Mucosa of descending colon (tissue), 3 donors: Measurements from ENCODE around the gene ACSF2. TPM values are rescaled to one million over a fixed set of nuclear protein-coding genes. Genes with fewer than 3 reads are reported as not detected.

Source experiments
- ATAC-seq: fragments of 200-7000 bp; cut with Tn5 transposase; one replicate; pipeline ENCODE4 v1.9.1; 2020; ENCODE audit warnings: mild to moderate bottlenecking, moderate library complexity
- DNase-seq, 3 donors: peaks; one replicate each; pipeline ENCODE4 v3.0.0-alpha.2; 2020
- H3K36me3 ChIP-seq: fragments of 200-600 bp; one replicate; pipeline ENCODE4 v1.8.0; 2021; ENCODE audit warnings: low read depth, mild to moderate bottlenecking
- H3K4me1 ChIP-seq: fragments of 200-600 bp; one replicate; pipeline ENCODE4 v1.8.0; 2021; ENCODE audit warnings: low read depth, mild to moderate bottlenecking
- H3K4me3 ChIP-seq: fragments of 200-600 bp; one replicate; pipeline ENCODE4 v1.8.0; 2021; ENCODE audit warnings: mild to moderate bottlenecking
- H3K9me3 ChIP-seq: fragments of 200-600 bp; one replicate; pipeline ENCODE4 v1.8.0; 2021; ENCODE audit warnings: mild to moderate bottlenecking
- intact Hi-C, 2 donors: fragments of 100-400 bp; cut with DNase I in 1 of 2; cut with micrococcal nuclease in 1 of 2; formaldehyde crosslinking; loops; one replicate each; pipeline versions ENCODE4 v1.11.0 to v1.11.1; 2022; cut with DNase I, micrococcal nuclease
- total RNA-seq, 3 donors: library from RNA; stranded (reverse); fragmentation: NEBNext Ultra II Directional in 2 of 3; extraction: Animal tissue kit (Norgen Biotek cat#: 25700) in 2 of 3; gene quantifications; one replicate each; pipeline versions ENCODE4 v1.2.1 to v1.2.4, GENCODE V29; 2021 to 2023
- TF ChIP-seq, protein P1 (sequence below): fragments of 200-600 bp; IDR thresholded peaks from one replicate; pipeline ENCODE4 v1.8.0; 2022; ENCODE audit warnings: antibody characterized with exemption, mild to moderate bottlenecking
- donor health status: DM: no; HTN: no; CAD: no; lungs with moderate emphysema.
- donor health status: DM: no; HTN: no; CAD: no.
- donor health status: DM: no; HTN: yes; CAD: no.

Gene ACSF2
- total RNA-seq, 3 donors from 2014 or later = 79.7 to 246 (median 99.4) TPM

DNA sequence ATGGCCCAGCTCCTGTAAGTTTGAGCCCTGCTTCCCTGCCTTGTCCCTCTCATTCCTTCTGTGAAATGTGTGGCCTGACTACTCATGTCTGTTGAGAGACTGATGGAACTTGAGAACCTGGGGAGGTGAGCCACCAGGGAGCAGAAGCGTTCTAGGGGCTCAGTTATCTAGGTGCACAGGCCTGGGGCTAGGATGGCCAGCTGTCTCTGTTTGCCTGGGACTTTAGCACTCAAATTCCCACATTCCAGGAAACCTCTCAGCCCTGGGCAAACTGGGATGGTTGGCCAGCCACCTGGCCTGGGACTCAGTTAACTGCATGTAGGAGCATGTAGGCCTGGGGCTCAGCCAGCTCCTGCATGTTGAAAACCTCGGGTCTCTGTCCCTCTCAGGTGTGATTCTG lies 97.2 kb downstream of the ACSF2 start:
- ATAC-seq = no peak
- H3K4me3 ChIP-seq = no peak overlapping the region
- no peak for DNase-seq
- intact Hi-C loops = no loop called here
- H3K9me3 ChIP-seq = no peaks in the 10 kb centered on the region
- H3K4me1 ChIP-seq = no peaks in the 10 kb centered on the region
- H3K36me3 ChIP-seq = no peaks in the 10 kb centered on the region
- TF ChIP-seq, protein P1, sequence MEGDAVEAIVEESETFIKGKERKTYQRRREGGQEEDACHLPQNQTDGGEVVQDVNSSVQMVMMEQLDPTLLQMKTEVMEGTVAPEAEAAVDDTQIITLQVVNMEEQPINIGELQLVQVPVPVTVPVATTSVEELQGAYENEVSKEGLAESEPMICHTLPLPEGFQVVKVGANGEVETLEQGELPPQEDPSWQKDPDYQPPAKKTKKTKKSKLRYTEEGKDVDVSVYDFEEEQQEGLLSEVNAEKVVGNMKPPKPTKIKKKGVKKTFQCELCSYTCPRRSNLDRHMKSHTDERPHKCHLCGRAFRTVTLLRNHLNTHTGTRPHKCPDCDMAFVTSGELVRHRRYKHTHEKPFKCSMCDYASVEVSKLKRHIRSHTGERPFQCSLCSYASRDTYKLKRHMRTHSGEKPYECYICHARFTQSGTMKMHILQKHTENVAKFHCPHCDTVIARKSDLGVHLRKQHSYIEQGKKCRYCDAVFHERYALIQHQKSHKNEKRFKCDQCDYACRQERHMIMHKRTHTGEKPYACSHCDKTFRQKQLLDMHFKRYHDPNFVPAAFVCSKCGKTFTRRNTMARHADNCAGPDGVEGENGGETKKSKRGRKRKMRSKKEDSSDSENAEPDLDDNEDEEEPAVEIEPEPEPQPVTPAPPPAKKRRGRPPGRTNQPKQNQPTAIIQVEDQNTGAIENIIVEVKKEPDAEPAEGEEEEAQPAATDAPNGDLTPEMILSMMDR = no peak

Other genes with a start within 250 kb of the ACSF2 start
- 100 to 1,000 TPM in 2 of 3 donors, 10 to 100 TPM in 1; 53.0 to 248 (median 160) TPM for gene COL1A1, start 224.6 kb upstream of the ACSF2 start, total RNA-seq
- 1 to 10 TPM; 1.3 to 2.8 (median 2.6) TPM for gene TMEM92, start 151.8 kb upstream of the ACSF2 start, total RNA-seq
- gene XYLT2, start 80.1 kb upstream of the ACSF2 start, total RNA-seq = 10 to 100 TPM; 14.7 to 20.0 (median 18.4) TPM
- gene MRPL27, start 53.0 kb upstream of the ACSF2 start, total RNA-seq = 10 to 100 TPM; 63.7 to 90.3 (median 80.2) TPM
- gene EME1, start 53.0 kb upstream of the ACSF2 start, total RNA-seq = 1 to 10 TPM in 2 of 3 donors, under 1 TPM in 1; 0.76 to 4.0 (median 1.8) TPM
- gene LRRC59, start 28.7 kb upstream of the ACSF2 start, total RNA-seq = 100 to 1,000 TPM in 2 of 3 donors, 10 to 100 TPM in 1; 76.8 to 143 (median 109) TPM
- gene CHAD, start 42.7 kb downstream of the ACSF2 start, total RNA-seq = 10 to 100 TPM in 1 of 3 donors, 1 to 10 TPM in 2; 4.6 to 15.3 (median 5.8) TPM
- 10 to 100 TPM; 35.9 to 38.2 (median 37.7) TPM for gene RSAD1, start 52.6 kb downstream of the ACSF2 start, total RNA-seq
- gene MYCBPAP, start 82.2 kb downstream of the ACSF2 start, total RNA-seq = 1 to 10 TPM; 1.6 to 3.4 (median 2.4) TPM
- gene EPN3, start 106.5 kb downstream of the ACSF2 start, total RNA-seq = 10 to 100 TPM; 16.2 to 40.0 (median 27.4) TPM
- 10 to 100 TPM; 54.3 to 95.3 (median 65.4) TPM for gene SPATA20, start 121.0 kb downstream of the ACSF2 start, total RNA-seq
- under 1 TPM; 0.07 to 0.32 (median 0.12) TPM for gene CACNA1G, start 134.5 kb downstream of the ACSF2 start, total RNA-seq
- 100 to 1,000 TPM; 166 to 453 (median 211) TPM for gene ABCC3, start 208.7 kb downstream of the ACSF2 start, total RNA-seq